Body of pancreas (tissue), 4 donors: Measurements from ENCODE around the gene ADAMTS5.

ENCODE experiments used
- CTCF ChIP-seq, 7 experiments: fragments of 450-650 bp in 4 of 7; fragments of 200-600 bp in 3 of 7; sonication (generic) in 3 of 7; IDR thresholded peaks; one replicate each; pipeline ENCODE4 v1.5.1; 2016 to 2019; ENCODE audit warnings: antibody characterized with exemption in 7 of 7
- POLR2A ChIP-seq, 3 donors: fragments of 450-650 bp; IDR thresholded peaks; one replicate each; pipeline ENCODE4 v1.6.1; 2016; ENCODE audit warnings: antibody characterized with exemption in 3 of 3, mild to moderate bottlenecking in 2 of 3

DNA sequence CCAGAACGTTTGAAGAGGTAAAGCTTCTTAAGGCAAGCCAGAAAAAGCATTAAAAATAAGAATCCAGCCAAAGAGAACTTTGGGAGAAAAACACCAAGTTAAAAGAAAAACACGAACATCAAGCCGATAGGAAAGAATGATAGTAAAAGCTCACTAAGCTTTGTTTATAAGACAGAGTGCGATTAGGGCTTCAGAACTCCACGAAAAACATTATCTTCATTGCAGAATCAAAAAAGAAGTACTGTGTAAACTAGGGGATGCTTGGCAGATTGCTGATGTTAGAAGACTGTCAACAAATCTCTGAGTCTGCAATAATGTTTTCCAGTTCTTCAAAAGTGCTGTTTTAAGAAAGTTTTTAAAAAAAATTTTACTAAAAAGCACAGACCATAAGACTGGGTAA, 30.2 kb downstream of the ADAMTS5 start:
- TF ChIP-seq CTCF (IDR thresholded peaks at IDR 0.05) (no peak), POLR2A (IDR thresholded peaks at IDR 0.05) (no peak)
